ENCODE data around the gene CORT.
"Not testable (repeated sequence)": the region's sequence is repeated elsewhere in the genome, so short reads cannot be mapped to it uniquely, and the experiment has no call there.

CORT gene

DNA sequence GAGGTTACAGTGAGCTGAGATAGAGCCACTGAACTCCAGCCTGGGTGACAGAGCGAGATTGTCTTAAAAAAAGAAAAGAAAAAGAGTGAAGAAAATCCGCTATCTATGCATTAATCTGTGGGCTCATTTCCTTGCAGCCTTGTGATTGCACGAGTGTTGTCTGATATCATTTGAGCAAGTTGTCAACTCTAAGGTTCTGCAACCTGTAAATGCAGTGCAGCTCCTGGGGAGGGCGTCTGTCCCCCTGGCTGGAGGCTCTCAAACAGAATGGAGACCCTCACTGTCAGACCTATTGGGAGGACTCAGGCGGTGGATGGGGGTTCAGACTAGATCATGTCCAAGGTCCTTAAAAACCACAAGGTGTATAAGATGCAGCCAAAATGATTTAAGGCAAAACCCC, 6.2 kb downstream of the CORT start:
- Histone ChIP-seq H3K27ac (no peak overlapping the region), H3K27me3 (replicated peaks) (no peaks in the 10 kb centered on the region), H3K36me3 (replicated peaks) (peaks cover 3% of the 10 kb centered on the region), H3K4me3 (ENCODE audit: low read depth, low read length) (no peak overlapping the region)
- in situ Hi-C loops (cut with HindIII; ENCODE audit: low pct_ligation_motif_present, low sequenced_read_pairs) = no loop called here
- TF ChIP-seq, protein P1, sequence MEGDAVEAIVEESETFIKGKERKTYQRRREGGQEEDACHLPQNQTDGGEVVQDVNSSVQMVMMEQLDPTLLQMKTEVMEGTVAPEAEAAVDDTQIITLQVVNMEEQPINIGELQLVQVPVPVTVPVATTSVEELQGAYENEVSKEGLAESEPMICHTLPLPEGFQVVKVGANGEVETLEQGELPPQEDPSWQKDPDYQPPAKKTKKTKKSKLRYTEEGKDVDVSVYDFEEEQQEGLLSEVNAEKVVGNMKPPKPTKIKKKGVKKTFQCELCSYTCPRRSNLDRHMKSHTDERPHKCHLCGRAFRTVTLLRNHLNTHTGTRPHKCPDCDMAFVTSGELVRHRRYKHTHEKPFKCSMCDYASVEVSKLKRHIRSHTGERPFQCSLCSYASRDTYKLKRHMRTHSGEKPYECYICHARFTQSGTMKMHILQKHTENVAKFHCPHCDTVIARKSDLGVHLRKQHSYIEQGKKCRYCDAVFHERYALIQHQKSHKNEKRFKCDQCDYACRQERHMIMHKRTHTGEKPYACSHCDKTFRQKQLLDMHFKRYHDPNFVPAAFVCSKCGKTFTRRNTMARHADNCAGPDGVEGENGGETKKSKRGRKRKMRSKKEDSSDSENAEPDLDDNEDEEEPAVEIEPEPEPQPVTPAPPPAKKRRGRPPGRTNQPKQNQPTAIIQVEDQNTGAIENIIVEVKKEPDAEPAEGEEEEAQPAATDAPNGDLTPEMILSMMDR (IDR thresholded peaks at IDR 0.05; ENCODE audit: low read depth, low read length, missing control alignments) = peak; percentile 7
- DNase-seq = no peak

DNA sequence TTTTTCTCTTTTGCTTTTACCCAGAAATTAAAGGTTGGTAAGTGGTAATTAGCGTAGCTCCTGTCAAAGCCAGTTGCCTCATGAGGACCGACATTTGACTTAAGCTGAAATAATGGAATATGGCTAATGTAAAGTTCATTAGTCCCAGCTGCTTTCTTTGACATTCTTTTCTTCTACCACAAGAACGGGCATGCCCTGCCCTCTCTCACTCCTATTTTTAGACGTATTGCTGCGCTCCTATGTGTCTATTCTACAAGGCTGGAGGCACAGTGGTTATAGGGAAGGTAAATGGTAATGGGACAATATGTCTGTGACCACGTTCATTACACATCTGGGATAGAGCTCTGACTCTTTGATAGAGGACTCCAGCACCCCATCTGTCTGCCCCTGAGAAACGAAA, 6.8 kb downstream of the CORT start:
- Histone ChIP-seq H3K36me3 (replicated peaks) (peaks cover 7% of the 10 kb centered on the region), H3K27me3 (replicated peaks) (no peaks in the 10 kb centered on the region), H3K27ac (no peak overlapping the region), H3K4me3 (ENCODE audit: low read depth, low read length) (no peak overlapping the region)
- in situ Hi-C loops (cut with HindIII; ENCODE audit: low pct_ligation_motif_present, low sequenced_read_pairs) = no loop called here
- TF ChIP-seq, protein P1 (IDR thresholded peaks at IDR 0.05; ENCODE audit: low read depth, low read length, missing control alignments) = no peak
- no peak for DNase-seq

DNA sequence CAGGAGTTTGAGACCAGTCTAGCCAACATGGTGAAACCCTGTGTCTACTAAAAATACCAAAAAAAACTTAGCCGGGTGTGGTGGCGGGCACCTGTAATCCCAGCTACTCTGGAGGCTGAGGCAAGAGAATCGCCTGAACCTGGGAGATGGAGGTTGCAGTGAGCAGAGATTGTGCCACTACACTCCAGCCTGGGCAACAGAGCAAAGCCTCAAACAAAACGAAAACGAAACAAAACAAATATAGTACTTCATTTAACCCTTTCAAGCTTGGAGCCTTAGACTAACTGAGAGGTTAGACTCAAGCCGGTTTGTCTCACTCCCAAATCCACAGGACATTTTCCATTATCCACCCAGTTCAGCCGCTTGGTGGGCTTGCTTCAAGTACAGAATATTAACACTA, 7.6 kb downstream of the CORT start:
- H3K27ac ChIP-seq; H3K27me3 ChIP-seq (replicated peaks); in situ Hi-C loops (cut with HindIII; ENCODE audit: low pct_ligation_motif_present, low sequenced_read_pairs); DNase-seq; H3K4me3 ChIP-seq (ENCODE audit: low read depth, low read length): not testable (repeated sequence)
- H3K36me3 ChIP-seq (replicated peaks) = peaks cover 14% of the 10 kb centered on the region

DNA sequence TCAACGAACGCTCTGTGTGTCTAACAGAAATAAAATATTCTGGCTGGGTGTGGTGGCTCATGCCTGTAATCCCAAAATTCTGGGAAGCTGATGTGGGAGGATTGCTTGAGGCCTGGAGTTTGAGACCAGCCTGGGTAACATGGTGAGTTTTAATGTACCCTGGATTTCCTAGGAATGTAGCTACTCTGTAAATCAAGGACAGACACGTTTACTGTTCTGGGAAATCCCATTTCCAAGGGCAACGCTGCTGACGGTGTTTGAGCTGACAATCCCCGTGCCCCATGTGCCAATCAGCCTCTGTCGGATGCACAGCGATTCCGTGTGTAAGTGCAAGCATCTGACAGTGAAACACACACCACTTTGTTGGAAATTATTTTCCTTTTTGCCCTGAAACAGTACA, 8.0 kb downstream of the CORT start:
- no peak for DNase-seq
- no peak overlapping the region for H3K27ac ChIP-seq
- H3K36me3 ChIP-seq (replicated peaks) = peaks cover 18% of the 10 kb centered on the region
- H3K27me3 ChIP-seq (replicated peaks) = no peaks in the 10 kb centered on the region
- no peak overlapping the region for H3K4me3 ChIP-seq (ENCODE audit: low read depth, low read length)
- TF ChIP-seq, protein P1 (IDR thresholded peaks at IDR 0.05; ENCODE audit: low read depth, low read length, missing control alignments) = no peak
- in situ Hi-C loops (cut with HindIII; ENCODE audit: low pct_ligation_motif_present, low sequenced_read_pairs) = no loop called here

DNA sequence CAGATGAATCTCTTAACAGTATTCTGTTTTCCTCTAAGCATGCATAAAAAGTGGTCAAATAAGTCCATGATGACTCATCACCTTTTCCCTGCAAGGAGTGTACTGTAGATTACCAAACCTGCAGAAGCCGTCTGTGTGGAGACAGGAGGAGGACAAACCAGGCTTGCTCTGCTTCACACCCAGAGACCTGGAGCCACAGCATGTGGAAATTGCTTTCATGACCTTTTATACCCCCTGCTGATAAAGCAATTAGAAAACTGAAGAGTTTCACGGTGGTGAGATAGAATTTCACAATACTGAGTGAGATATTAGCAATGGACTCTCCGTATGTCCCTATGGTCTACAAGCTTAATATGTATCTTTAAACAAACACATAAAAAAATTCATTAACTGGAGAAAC, 9.4 kb downstream of the CORT start:
- in situ Hi-C loops (cut with HindIII; ENCODE audit: low pct_ligation_motif_present, low sequenced_read_pairs) = no loop called here
- DNase-seq = peak; percentile 67
- Histone ChIP-seq H3K4me3 (ENCODE audit: low read depth, low read length) (no peak overlapping the region), H3K27me3 (replicated peaks) (no peaks in the 10 kb centered on the region), H3K36me3 (replicated peaks) (peaks cover 26% of the 10 kb centered on the region), H3K27ac (no peak overlapping the region)
- TF ChIP-seq, protein P1 (IDR thresholded peaks at IDR 0.05; ENCODE audit: low read depth, low read length, missing control alignments) = no peak

DNA sequence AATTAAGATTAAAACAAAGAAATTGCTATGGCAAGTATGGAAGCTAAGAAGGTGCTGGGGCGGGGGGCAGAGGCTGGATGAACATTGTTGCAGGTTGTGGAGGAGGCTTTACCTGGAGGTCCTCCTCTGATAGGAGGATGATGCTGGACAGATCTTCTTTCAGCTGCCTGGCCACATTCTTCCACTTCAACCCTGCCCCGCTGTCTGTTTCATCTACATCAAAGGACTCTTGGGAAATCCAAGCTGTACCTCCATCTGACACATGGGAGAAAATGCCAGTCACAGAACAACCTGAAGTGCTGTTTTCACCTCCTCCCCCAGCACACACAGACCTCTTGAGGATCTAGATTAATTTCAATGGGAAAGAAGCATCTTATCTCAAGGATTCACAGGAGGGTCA, 17.2 kb downstream of the CORT start:
- Histone ChIP-seq H3K27me3 (replicated peaks) (no peaks in the 10 kb centered on the region), H3K4me3 (ENCODE audit: low read depth, low read length) (no peak overlapping the region), H3K36me3 (replicated peaks) (peaks cover 46% of the 10 kb centered on the region), H3K27ac (no peak overlapping the region)
- TF ChIP-seq, protein P1 (IDR thresholded peaks at IDR 0.05; ENCODE audit: low read depth, low read length, missing control alignments) = no peak
- in situ Hi-C loops (cut with HindIII; ENCODE audit: low pct_ligation_motif_present, low sequenced_read_pairs) = no loop called here
- no peak for DNase-seq
